Hepatocyte (in vitro differentiated cells): ENCODE results near the gene VTA1. TPM values are rescaled to one million over a fixed set of nuclear protein-coding genes. Genes with fewer than 3 reads are reported as not detected.

Experiments used
- DNase-seq: peaks from one replicate; pipeline ENCODE4 v3.0.0-alpha.2; 2016; ENCODE audit warnings: low spot score
- H2AFZ ChIP-seq: fragments of 200-600 bp; sonication (generic); 2 replicates; pipeline ENCODE4 v1.6.0; 2016; ENCODE audit warnings: antibody characterized with exemption, mild to moderate bottlenecking
- H3K27ac ChIP-seq: fragments of 200-600 bp; sonication (generic); 2 replicates; pipeline ENCODE4 v1.5.1; 2016; ENCODE audit warnings: mild to moderate bottlenecking
- H3K27me3 ChIP-seq: fragments of 200-600 bp; sonication (generic); 2 replicates; pipeline ENCODE4 v1.6.1; 2016
- H3K36me3 ChIP-seq: fragments of 200-600 bp; sonication (generic); replicated peaks from 2 replicates; pipeline ENCODE4 v1.5.1; 2016; ENCODE audit warnings: low read depth; ENCODE audit not compliant: insufficient read depth
- H3K4me1 ChIP-seq: fragments of 200-600 bp; sonication (generic); 2 replicates; pipeline ENCODE4 v1.5.1; 2016; ENCODE audit warnings: mild to moderate bottlenecking, moderate library complexity; ENCODE audit not compliant: insufficient read depth
- H3K4me2 ChIP-seq: fragments of 200-600 bp; sonication (generic); 2 replicates; pipeline ENCODE4 v1.6.0; 2016
- H3K4me3 ChIP-seq: fragments of 200-600 bp; sonication (generic); 2 replicates; pipeline ENCODE4 v1.5.1; 2016; ENCODE audit warnings: mild to moderate bottlenecking
- H3K79me2 ChIP-seq: fragments of 200-600 bp; sonication (generic); 2 replicates; pipeline ENCODE4 v1.6.0; 2017; ENCODE audit warnings: mild to moderate bottlenecking
- H3K9me2 ChIP-seq: fragments of 200-600 bp; sonication (generic); replicated peaks from 2 replicates; pipeline ENCODE4 v1.6.0; 2017; ENCODE audit warnings: mild to moderate bottlenecking; ENCODE audit not compliant: insufficient read depth
- H3K9me3 ChIP-seq: fragments of 200-600 bp; sonication (generic); 2 replicates; pipeline ENCODE4 v1.5.1; 2016; ENCODE audit warnings: low read depth, mild to moderate bottlenecking
- H4K20me1 ChIP-seq: fragments of 200-600 bp; sonication (generic); 2 replicates; pipeline ENCODE4 v1.6.0; 2016; ENCODE audit warnings: mild to moderate bottlenecking; ENCODE audit not compliant: insufficient read depth, poor library complexity, severe bottlenecking
- CTCF ChIP-seq: fragments of 200-600 bp; sonication (generic); IDR thresholded peaks from 2 replicates; pipeline ENCODE4 v1.5.1; 2016; ENCODE audit warnings: antibody characterized with exemption, mild to moderate bottlenecking; ENCODE audit not compliant: poor library complexity
- EZH2 ChIP-seq: fragments of 200-600 bp; sonication (generic); IDR thresholded peaks from 2 replicates; pipeline ENCODE4 v1.6.1; 2016; ENCODE audit warnings: antibody characterized with exemption, mild to moderate bottlenecking, borderline replicate concordance
- EZH2phosphoT487 ChIP-seq: fragments of 200-600 bp; sonication (generic); IDR thresholded peaks from one replicate; pipeline ENCODE4 v1.6.1; 2018; ENCODE audit warnings: antibody characterized with exemption, mild to moderate bottlenecking, low read depth, moderate library complexity; ENCODE audit not compliant: unreplicated experiment, severe bottlenecking
- WGBS: methylation state at CpG from one replicate; pipeline ENCODE4 v1.1.6; 2016; ENCODE audit warnings: low lambda C conversion rate; ENCODE audit errors: missing lambda C conversion rate; 5-methylcytosine and 5-hydroxymethylcytosine counted together
- polyA plus RNA-seq: library from polyadenylated mRNA; unstranded; fragments of >200 nt; fragmentation: Nextera tagmentation; extraction: Ambion mirVana; gene quantifications from 2 replicates; pipeline ENCODE4 v1.2.1, GENCODE V29; 2016
- total RNA-seq: library from RNA; depleted of rRNA; stranded (reverse); fragments of >200 nt; gene quantifications from 2 replicates; pipeline ENCODE4 v1.2.3, GENCODE V29; 2014

The VTA1 gene
- total and polyA plus RNA-seq, 2 experiments from 2014 or later: 77.6 to 99.2 TPM

GRCh38 chr6:142233945-142234682 lies 87.1 kb downstream of the VTA1 start:
- H3K9me2 ChIP-seq: no peaks in the 10 kb centered on the region
- WGBS: 95% methylated on average over 8 of the region's 8 CpGs
- no peak overlapping the region for H3K4me2 ChIP-seq
- H3K4me1 ChIP-seq: peaks cover 5% of the 10 kb centered on the region
- H3K36me3 ChIP-seq: no peaks in the 10 kb centered on the region
- no peaks in the 10 kb centered on the region for H4K20me1 ChIP-seq
- no peaks in the 10 kb centered on the region for H3K9me3 ChIP-seq
- no peaks in the 10 kb centered on the region for H3K27me3 ChIP-seq
- TF ChIP-seq EZH2: no peak
- TF ChIP-seq EZH2phosphoT487: no peak
- no peak for TF ChIP-seq CTCF
- H2AFZ ChIP-seq: no peak overlapping the region
- H3K79me2 ChIP-seq: no peaks in the 10 kb centered on the region
- no peak overlapping the region for H3K4me3 ChIP-seq
- H3K27ac ChIP-seq: no peak overlapping the region
- no peak for DNase-seq

GRCh38 chr6:142235272-142235671 lies 88.2 kb downstream of the VTA1 start:
- no peak for DNase-seq
- H3K4me2 ChIP-seq: no peak overlapping the region
- H3K9me3 ChIP-seq: no peaks in the 10 kb centered on the region
- peaks cover 5% of the 10 kb centered on the region for H3K4me1 ChIP-seq
- TF ChIP-seq CTCF (no peak), EZH2 (no peak), EZH2phosphoT487 (no peak)
- H4K20me1 ChIP-seq: no peaks in the 10 kb centered on the region
- H3K9me2 ChIP-seq: no peaks in the 10 kb centered on the region
- no peak overlapping the region for H3K4me3 ChIP-seq
- no peaks in the 10 kb centered on the region for H3K36me3 ChIP-seq
- H2AFZ ChIP-seq: no peak overlapping the region
- WGBS: 62% methylated on average over 3 of the region's 3 CpGs
- no peaks in the 10 kb centered on the region for H3K79me2 ChIP-seq
- H3K27ac ChIP-seq: peak overlapping the region; percentile 17
- no peaks in the 10 kb centered on the region for H3K27me3 ChIP-seq

- WGBS: 76% methylated on average over 2 of the region's 2 CpGs
- TF ChIP-seq EZH2phosphoT487: no peak
- no peak for TF ChIP-seq EZH2
- no peak for TF ChIP-seq CTCF
These were observed 88.7 kb downstream of the VTA1 start for GRCh38 chr6:142235791-142236190.

More at GRCh38 chr6:142235791-142236190, 88.7 kb downstream of the VTA1 start:
- peaks cover 5% of the 10 kb centered on the region for H3K4me1 ChIP-seq
- no peak overlapping the region for H3K4me2 ChIP-seq
- no peaks in the 10 kb centered on the region for H3K27me3 ChIP-seq
- H3K79me2 ChIP-seq: no peaks in the 10 kb centered on the region
- no peak overlapping the region for H2AFZ ChIP-seq
- peak overlapping the region; percentile 17 for H3K27ac ChIP-seq
- H3K9me3 ChIP-seq: no peaks in the 10 kb centered on the region
- H3K9me2 ChIP-seq: no peaks in the 10 kb centered on the region
- no peak overlapping the region for H3K4me3 ChIP-seq
- H3K36me3 ChIP-seq: no peaks in the 10 kb centered on the region
- no peaks in the 10 kb centered on the region for H4K20me1 ChIP-seq
- no peak for DNase-seq
